ENCODE results near the gene EGFL8.
"Not testable (repeated sequence)": the region's sequence is repeated elsewhere in the genome, so short reads cannot be mapped to it uniquely, and the experiment has no call there.

EGFL8 gene

GRCh38 chr6:32189069-32189741 is 24.8 kb downstream of the EGFL8 start:
- H3K4me3 ChIP-seq (ENCODE audit: low read length in 2 of 2) = peak overlapping the region; percentile 76 to 87
- H3K4me1 ChIP-seq (ENCODE audit: control insufficient read depth in 2 of 2, insufficient read depth in 2 of 2, low read length in 2 of 2) = peaks cover 35 to 36% of the 10 kb centered on the region in 2 donors
- peaks cover 3 to 17% of the 10 kb centered on the region in 2 donors for H3K36me3 ChIP-seq (ENCODE audit: control insufficient read depth in 2 of 2, insufficient read depth in 2 of 2, low read length in 2 of 2)
- peak overlapping the region; percentile 91 to 95 for H3K27ac ChIP-seq (ENCODE audit: low read depth in 2 of 2, low read length in 2 of 2)
- no peaks in the 10 kb centered on the region for H3K27me3 ChIP-seq (ENCODE audit: control insufficient read depth in 2 of 2, insufficient read depth in 2 of 2, low read length in 2 of 2)
- no peaks in the 10 kb centered on the region for H3K9me3 ChIP-seq (ENCODE audit: control insufficient read depth in 2 of 2, low read length in 2 of 2)
- peak overlapping the region; percentile 76 to 81 for H3K9ac ChIP-seq (ENCODE audit: low read depth in 1 of 2, low read length in 2 of 2)

DNA sequence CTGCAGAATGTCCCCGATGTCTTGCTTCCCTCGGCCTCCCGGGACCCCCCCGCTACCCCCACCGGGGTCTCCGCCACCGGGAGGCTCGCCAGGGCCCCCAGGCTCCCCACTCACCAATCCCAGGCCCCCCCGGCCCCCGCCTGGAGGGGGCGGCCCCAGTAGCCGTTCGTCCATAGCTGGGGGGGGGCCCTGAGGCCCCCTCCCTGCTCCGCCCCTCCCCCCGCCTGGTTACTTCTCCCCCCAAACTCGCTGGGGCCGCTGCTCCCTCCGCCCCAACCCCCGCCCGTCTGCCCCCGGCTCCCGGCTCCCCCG is 25.3 kb downstream of the EGFL8 start:
- peaks cover 3 to 16% of the 10 kb centered on the region in 2 donors for H3K36me3 ChIP-seq (ENCODE audit: control insufficient read depth in 2 of 2, insufficient read depth in 2 of 2, low read length in 2 of 2)
- no peaks in the 10 kb centered on the region for H3K27me3 ChIP-seq (ENCODE audit: control insufficient read depth in 2 of 2, insufficient read depth in 2 of 2, low read length in 2 of 2)
- peak overlapping the region; percentile 91 to 95 for H3K27ac ChIP-seq (ENCODE audit: low read depth in 2 of 2, low read length in 2 of 2)
- H3K9ac ChIP-seq (ENCODE audit: low read depth in 1 of 2, low read length in 2 of 2) = peak overlapping the region; percentile 76 to 81
- no peaks in the 10 kb centered on the region for H3K9me3 ChIP-seq (ENCODE audit: control insufficient read depth in 2 of 2, low read length in 2 of 2)
- peaks cover 35 to 38% of the 10 kb centered on the region in 2 donors for H3K4me1 ChIP-seq (ENCODE audit: control insufficient read depth in 2 of 2, insufficient read depth in 2 of 2, low read length in 2 of 2)
- peak overlapping the region; percentile 76 to 87 for H3K4me3 ChIP-seq (ENCODE audit: low read length in 2 of 2)

GRCh38 chr6:32190054-32190851 is 25.9 kb downstream of the EGFL8 start, which contains the start of gene PBX2:
TSS of gene PBX2 (minus strand) at chr6:32190202. CDS start at chr6:32189915, 287 bp downstream.
- no peaks in the 10 kb centered on the region for H3K9me3 ChIP-seq (ENCODE audit: control insufficient read depth in 2 of 2, low read length in 2 of 2)
- peaks cover 3 to 16% of the 10 kb centered on the region in 2 donors for H3K36me3 ChIP-seq (ENCODE audit: control insufficient read depth in 2 of 2, insufficient read depth in 2 of 2, low read length in 2 of 2)
- H3K4me1 ChIP-seq (ENCODE audit: control insufficient read depth in 2 of 2, insufficient read depth in 2 of 2, low read length in 2 of 2) = peaks cover 41 to 44% of the 10 kb centered on the region in 2 donors
- peak within 1 kb of the TSS; percentile 86 to 87 for H3K4me3 ChIP-seq (ENCODE audit: low read length in 2 of 2)
- no peaks in the 10 kb centered on the region for H3K27me3 ChIP-seq (ENCODE audit: control insufficient read depth in 2 of 2, insufficient read depth in 2 of 2, low read length in 2 of 2)
- H3K27ac ChIP-seq (ENCODE audit: low read depth in 2 of 2, low read length in 2 of 2) = peak within 1 kb of the TSS; percentile 91 to 95
- H3K9ac ChIP-seq (ENCODE audit: low read depth in 1 of 2, low read length in 2 of 2) = peak within 1 kb of the TSS; percentile 91 to 96

DNA sequence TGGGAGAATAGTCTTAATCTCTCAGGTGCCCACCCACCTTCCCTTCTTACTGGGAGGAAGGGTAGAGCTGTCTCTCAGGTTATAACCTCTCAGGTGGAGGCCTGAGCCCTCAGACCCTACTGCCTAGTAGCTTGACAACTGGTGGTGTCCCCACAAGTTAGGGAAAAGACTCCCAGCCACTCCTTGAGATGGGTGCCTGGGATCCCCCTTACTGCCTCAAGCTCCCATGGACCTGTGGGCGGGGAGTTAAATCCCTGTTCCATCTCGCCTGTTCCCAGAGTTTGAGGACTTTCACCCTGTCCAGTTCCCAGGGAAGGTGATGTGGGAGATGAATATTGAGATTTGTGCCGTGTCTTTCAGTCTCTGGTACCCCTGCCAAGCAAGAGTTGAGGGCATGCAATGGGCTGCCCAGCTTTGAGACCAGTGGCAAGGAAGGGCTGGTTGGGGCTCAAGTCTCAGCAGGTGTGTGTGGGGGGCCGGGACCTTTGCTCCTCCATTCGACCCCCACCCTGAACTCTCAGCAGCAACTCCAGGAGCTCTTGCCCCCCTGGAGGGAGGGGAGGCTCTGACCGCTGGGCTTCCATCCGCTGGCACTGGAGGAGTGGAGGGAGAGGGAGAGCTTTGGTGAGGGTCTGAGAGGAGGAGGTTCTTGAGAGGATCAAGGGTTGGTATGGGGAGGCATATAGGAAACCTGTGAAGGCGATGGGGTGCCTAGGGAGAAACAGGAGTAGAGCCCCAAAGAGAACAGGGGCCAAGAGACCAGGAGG is 26.7 kb downstream of the EGFL8 start:
- H3K9ac ChIP-seq (ENCODE audit: low read depth in 1 of 2, low read length in 2 of 2) = peak overlapping the region; percentile 87 to 96
- H3K27me3 ChIP-seq (ENCODE audit: control insufficient read depth in 2 of 2, insufficient read depth in 2 of 2, low read length in 2 of 2) = no peaks in the 10 kb centered on the region
- H3K27ac ChIP-seq (ENCODE audit: low read depth in 2 of 2, low read length in 2 of 2) = peak overlapping the region; percentile 91 to 95
- H3K4me3 ChIP-seq (ENCODE audit: low read length in 2 of 2) = peak overlapping the region; percentile 86 to 87
- H3K9me3 ChIP-seq (ENCODE audit: control insufficient read depth in 2 of 2, low read length in 2 of 2) = no peaks in the 10 kb centered on the region
- H3K4me1 ChIP-seq (ENCODE audit: control insufficient read depth in 2 of 2, insufficient read depth in 2 of 2, low read length in 2 of 2) = peaks cover 41 to 44% of the 10 kb centered on the region in 2 donors
- peaks cover 3 to 16% of the 10 kb centered on the region in 2 donors for H3K36me3 ChIP-seq (ENCODE audit: control insufficient read depth in 2 of 2, insufficient read depth in 2 of 2, low read length in 2 of 2)

- no peaks in the 10 kb centered on the region for H3K9me3 ChIP-seq (ENCODE audit: control insufficient read depth in 2 of 2, low read length in 2 of 2)
- H3K27me3 ChIP-seq (ENCODE audit: control insufficient read depth in 2 of 2, insufficient read depth in 2 of 2, low read length in 2 of 2) = no peaks in the 10 kb centered on the region
- peaks cover 0 to 8% of the 10 kb centered on the region in 2 donors for H3K36me3 ChIP-seq (ENCODE audit: control insufficient read depth in 2 of 2, insufficient read depth in 2 of 2, low read length in 2 of 2)
- H3K4me1 ChIP-seq (ENCODE audit: control insufficient read depth in 2 of 2, insufficient read depth in 2 of 2, low read length in 2 of 2) = peaks cover 46 to 47% of the 10 kb centered on the region in 2 donors
- H3K4me3 ChIP-seq (ENCODE audit: low read length in 2 of 2) = peak overlapping the region; percentile 86 to 87
- H3K9ac ChIP-seq (ENCODE audit: low read depth in 1 of 2, low read length in 2 of 2) = peak overlapping the region; percentile 87 to 96
- H3K27ac ChIP-seq (ENCODE audit: low read depth in 2 of 2, low read length in 2 of 2) = peak overlapping the region; percentile 91 to 95
Observed at GRCh38 chr6:32191696-32192607, 27.6 kb downstream of the EGFL8 start.

DNA sequence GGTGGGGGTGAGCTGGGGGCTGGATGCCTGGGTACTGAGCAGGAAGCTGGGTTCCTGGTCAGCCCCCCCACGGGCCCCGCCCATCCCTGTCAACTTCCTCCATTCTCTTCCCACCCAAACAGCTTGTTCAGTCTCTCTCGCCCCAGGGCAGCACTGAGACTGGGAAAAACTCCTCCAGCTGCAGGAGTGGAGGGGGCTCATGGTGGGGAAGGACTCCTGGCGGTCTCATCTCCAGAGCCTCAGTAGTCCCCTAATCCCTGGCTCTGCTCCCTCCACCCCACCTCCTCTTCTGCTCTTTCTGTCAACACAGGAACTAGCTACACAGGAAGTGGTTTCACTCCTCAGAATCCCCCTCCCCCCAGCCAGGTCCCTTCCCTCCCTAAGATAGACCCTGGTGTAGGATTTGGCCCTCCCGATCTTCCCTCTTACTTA is 28.2 kb downstream of the EGFL8 start, which contains the start of gene GPSM3:
Gene GPSM3, minus strand, starts transcription at position 36 of the 432 bp plus-strand sequence. CDS start 130 bp downstream, outside the sequence.
- Histone ChIP-seq H3K36me3 (ENCODE audit: control insufficient read depth in 2 of 2, insufficient read depth in 2 of 2, low read length in 2 of 2) (peaks cover 0 to 2% of the 10 kb centered on the region in 2 donors), H3K9ac (ENCODE audit: low read depth in 1 of 2, low read length in 2 of 2) (peak within 1 kb of the TSS; percentile 87 to 96), H3K9me3 (ENCODE audit: control insufficient read depth in 2 of 2, low read length in 2 of 2) (no peaks in the 10 kb centered on the region), H3K4me3 (ENCODE audit: low read length in 2 of 2) (peak within 1 kb of the TSS; percentile 86 to 87), H3K4me1 (ENCODE audit: control insufficient read depth in 2 of 2, insufficient read depth in 2 of 2, low read length in 2 of 2) (peaks cover 44 to 49% of the 10 kb centered on the region in 2 donors), H3K27ac (ENCODE audit: low read depth in 2 of 2, low read length in 2 of 2) (peak within 1 kb of the TSS; percentile 91 to 95), H3K27me3 (ENCODE audit: control insufficient read depth in 2 of 2, insufficient read depth in 2 of 2, low read length in 2 of 2) (no peaks in the 10 kb centered on the region)

DNA sequence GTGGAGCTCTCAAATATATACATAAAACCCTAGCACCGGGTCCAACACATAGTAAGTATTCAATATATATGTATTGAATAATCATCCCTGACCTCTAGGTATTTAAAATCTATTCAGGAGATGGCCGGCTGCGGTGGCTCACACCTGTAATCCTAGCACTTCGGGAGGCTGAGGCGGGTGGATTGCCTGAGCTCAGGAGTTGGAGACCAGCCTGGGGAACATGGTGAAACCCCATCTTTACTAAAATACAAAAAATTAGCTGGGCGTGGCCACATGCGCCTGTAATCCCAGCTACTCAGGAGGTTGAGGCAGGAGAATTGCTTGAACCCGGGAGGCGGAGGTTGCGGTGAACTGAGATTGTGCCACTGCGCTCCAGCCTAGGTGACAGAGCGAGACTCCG is 28.7 kb downstream of the EGFL8 start:
- H3K27ac ChIP-seq (ENCODE audit: low read depth in 2 of 2, low read length in 2 of 2) = peak overlapping the region; percentile 91 to 95
- H3K9ac ChIP-seq (ENCODE audit: low read depth in 1 of 2, low read length in 2 of 2) = peak overlapping the region in 1 of 2 donors; percentile 55
- H3K4me3 ChIP-seq (ENCODE audit: low read length in 2 of 2) = peak overlapping the region; percentile 41 to 71
- H3K36me3 ChIP-seq (ENCODE audit: control insufficient read depth in 2 of 2, insufficient read depth in 2 of 2, low read length in 2 of 2); H3K9me3 ChIP-seq (ENCODE audit: control insufficient read depth in 2 of 2, low read length in 2 of 2); H3K27me3 ChIP-seq (ENCODE audit: control insufficient read depth in 2 of 2, insufficient read depth in 2 of 2, low read length in 2 of 2): not testable (repeated sequence)
- H3K4me1 ChIP-seq (ENCODE audit: control insufficient read depth in 2 of 2, insufficient read depth in 2 of 2, low read length in 2 of 2) = peaks cover 43 to 49% of the 10 kb centered on the region in 2 donors

DNA sequence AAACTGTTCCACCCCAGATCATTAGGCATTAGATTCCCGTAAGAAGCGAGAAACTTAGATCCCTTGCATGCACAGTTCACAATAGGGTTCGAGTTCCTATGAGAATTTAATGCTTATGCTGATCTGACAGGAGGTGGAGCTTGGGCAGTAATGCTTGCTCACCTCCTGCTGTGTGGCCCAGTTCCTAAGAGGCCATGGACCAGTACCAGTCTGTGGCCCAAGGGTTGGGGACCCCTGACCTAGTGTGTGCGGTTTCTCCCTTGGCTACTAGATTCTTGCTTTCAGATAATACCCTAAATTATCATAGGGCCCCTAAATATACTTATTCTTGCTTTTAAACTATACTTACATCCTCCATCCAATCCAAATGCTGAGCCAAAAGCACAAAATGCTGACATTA is 30.0 kb downstream of the EGFL8 start:
- Histone ChIP-seq H3K36me3 (ENCODE audit: control insufficient read depth in 2 of 2, insufficient read depth in 2 of 2, low read length in 2 of 2) (no peaks in the 10 kb centered on the region), H3K4me3 (ENCODE audit: low read length in 2 of 2) (no peak overlapping the region), H3K4me1 (ENCODE audit: control insufficient read depth in 2 of 2, insufficient read depth in 2 of 2, low read length in 2 of 2) (peaks cover 34 to 39% of the 10 kb centered on the region in 2 donors), H3K9ac (ENCODE audit: low read depth in 1 of 2, low read length in 2 of 2) (no peak overlapping the region), H3K9me3 (ENCODE audit: control insufficient read depth in 2 of 2, low read length in 2 of 2) (no peaks in the 10 kb centered on the region), H3K27ac (ENCODE audit: low read depth in 2 of 2, low read length in 2 of 2) (peak overlapping the region in 1 of 2 donors; percentile 100), H3K27me3 (ENCODE audit: control insufficient read depth in 2 of 2, insufficient read depth in 2 of 2, low read length in 2 of 2) (no peaks in the 10 kb centered on the region)
